Keratinocyte (primary cell): ENCODE data around the gene TPT1. TPM values are rescaled to one million over a fixed set of nuclear protein-coding genes. Genes with fewer than 3 reads are reported as not detected.

Experiments used
- DNase-seq: peaks from one replicate; pipeline ENCODE4 v3.0.0-alpha.2; 2011; ENCODE audit warnings: low read depth, missing footprints, low spot score
- FAIRE-seq: peaks from 2 replicates; lab custom pipeline; 2011; peaks lifted over from hg19 to GRCh38; lab: Jason Lieb, UNC
- H2AFZ ChIP-seq: 2 replicates; pipeline ENCODE4 v1.6.0; 2012; ENCODE audit warnings: low read length, control low read depth, inconsistent platforms; ENCODE audit not compliant: control insufficient read depth
- H3K27ac ChIP-seq: 2 replicates; pipeline ENCODE4 v1.5.1; 2011; ENCODE audit warnings: low read length; ENCODE audit not compliant: control insufficient read depth, insufficient read depth
- H3K27me3 ChIP-seq: 3 replicates; pipeline ENCODE4 v1.6.0; 2011; ENCODE audit warnings: low read length; ENCODE audit not compliant: control insufficient read depth, insufficient read depth; ENCODE audit errors: extremely low read depth
- H3K36me3 ChIP-seq, 2 experiments: 2 replicates in 1 of 2; 3 replicates in 1 of 2; pipeline ENCODE4 v1.5.1; 2011; ENCODE audit warnings: low read length in 2 of 2, mild to moderate bottlenecking in 1 of 2; ENCODE audit not compliant: control insufficient read depth in 2 of 2, insufficient read depth in 2 of 2; ENCODE audit errors: extremely low read depth in 1 of 2
- H3K4me1 ChIP-seq: 3 replicates; pipeline ENCODE4 v1.5.1; 2011; ENCODE audit warnings: low read length; ENCODE audit not compliant: control insufficient read depth, insufficient read depth; ENCODE audit errors: extremely low read depth
- H3K4me2 ChIP-seq: 3 replicates; pipeline ENCODE4 v1.6.0; 2011; ENCODE audit warnings: low read depth, low read length; ENCODE audit not compliant: control insufficient read depth, insufficient read depth; ENCODE audit errors: extremely low read depth
- H3K4me3 ChIP-seq, 3 experiments: fragments of 200-600 bp in 1 of 3; sonication (generic) in 1 of 3; 2 replicates in 2 of 3; 3 replicates in 1 of 3; pipeline ENCODE4 v1.5.1; 2011 to 2016; ENCODE audit warnings: low read length in 3 of 3, mild to moderate bottlenecking in 3 of 3, control low read depth in 2 of 3, inconsistent platforms in 1 of 3, low read depth in 1 of 3, mixed read lengths in 1 of 3, mixed run types in 1 of 3, moderate library complexity in 1 of 3; ENCODE audit not compliant: control insufficient read depth in 2 of 3, insufficient read depth in 2 of 3; ENCODE audit errors: extremely low read depth in 1 of 3
- H3K79me2 ChIP-seq: 2 replicates; pipeline ENCODE4 v1.6.0; 2012; ENCODE audit warnings: low read length; ENCODE audit not compliant: control insufficient read depth, insufficient read depth
- H3K9ac ChIP-seq: 3 replicates; pipeline ENCODE4 v1.6.0; 2011; ENCODE audit warnings: low read length; ENCODE audit not compliant: control insufficient read depth, insufficient read depth; ENCODE audit errors: extremely low read depth
- H3K9me1 ChIP-seq: 3 replicates; pipeline ENCODE4 v1.6.0; 2011; ENCODE audit warnings: low read length; ENCODE audit not compliant: control insufficient read depth, insufficient read depth; ENCODE audit errors: extremely low read depth
- H3K9me3 ChIP-seq: 2 replicates; pipeline ENCODE4 v1.5.1; 2012; ENCODE audit warnings: low read depth, low read length; ENCODE audit not compliant: control insufficient read depth
- H4K20me1 ChIP-seq: 3 replicates; pipeline ENCODE4 v1.6.0; 2011; ENCODE audit warnings: low read length; ENCODE audit not compliant: control insufficient read depth, insufficient read depth; ENCODE audit errors: extremely low read depth
- EZH2 ChIP-seq: IDR thresholded peaks from one replicate; pipeline ENCODE4 v1.6.1; 2012; ENCODE audit warnings: inconsistent platforms, mild to moderate bottlenecking, low read length, moderate library complexity
- dilution Hi-C: fragments of 300-500 bp; cut with MboI; formaldehyde crosslinking; loops from one replicate; pipeline ENCODE4 v1.7.0; 2020; ENCODE audit warnings: low sequenced_read_pairs; ENCODE audit not compliant: extremely low pct_ligation_motif_present
- polyA plus RNA-seq, 5 experiments: library from polyadenylated mRNA; depleted of rRNA in 3 of 5; stranded (reverse) in 3 of 5; stranded (forward) in 1 of 5; unstranded in 1 of 5; fragments of >200 nt; gene quantifications; 1 replicate in 1 of 5; 2 replicates in 3 of 5; 3 replicates in 1 of 5; pipeline versions ENCODE4 v1.2.1 to v1.2.3, GENCODE V29; 2011 to 2012; ENCODE audit warnings: missing spikeins in 2 of 5, low read depth in 1 of 5, low replicate concordance in 1 of 5
- TF ChIP-seq, protein P1 (sequence below), 3 experiments: IDR thresholded peaks in 1 of 3; conservative IDR thresholded peaks in 1 of 3; optimal IDR thresholded peaks in 1 of 3; 2 replicates in 2 of 3; 3 replicates in 1 of 3; pipeline versions ENCODE3 to v1.5.1; 2011; ENCODE audit warnings: low read length in 3 of 3, mild to moderate bottlenecking in 3 of 3, moderate library complexity in 2 of 3, control low read depth in 1 of 3, inconsistent platforms in 1 of 3; ENCODE audit not compliant: insufficient read depth in 2 of 3; ENCODE audit errors: extremely low read depth in 1 of 3

TPT1 gene
- polyA plus RNA-seq, 1 donor (not counting 4 experiments of a cell fraction or from before 2014, with no cell fraction given) = 8,174 TPM

DNA sequence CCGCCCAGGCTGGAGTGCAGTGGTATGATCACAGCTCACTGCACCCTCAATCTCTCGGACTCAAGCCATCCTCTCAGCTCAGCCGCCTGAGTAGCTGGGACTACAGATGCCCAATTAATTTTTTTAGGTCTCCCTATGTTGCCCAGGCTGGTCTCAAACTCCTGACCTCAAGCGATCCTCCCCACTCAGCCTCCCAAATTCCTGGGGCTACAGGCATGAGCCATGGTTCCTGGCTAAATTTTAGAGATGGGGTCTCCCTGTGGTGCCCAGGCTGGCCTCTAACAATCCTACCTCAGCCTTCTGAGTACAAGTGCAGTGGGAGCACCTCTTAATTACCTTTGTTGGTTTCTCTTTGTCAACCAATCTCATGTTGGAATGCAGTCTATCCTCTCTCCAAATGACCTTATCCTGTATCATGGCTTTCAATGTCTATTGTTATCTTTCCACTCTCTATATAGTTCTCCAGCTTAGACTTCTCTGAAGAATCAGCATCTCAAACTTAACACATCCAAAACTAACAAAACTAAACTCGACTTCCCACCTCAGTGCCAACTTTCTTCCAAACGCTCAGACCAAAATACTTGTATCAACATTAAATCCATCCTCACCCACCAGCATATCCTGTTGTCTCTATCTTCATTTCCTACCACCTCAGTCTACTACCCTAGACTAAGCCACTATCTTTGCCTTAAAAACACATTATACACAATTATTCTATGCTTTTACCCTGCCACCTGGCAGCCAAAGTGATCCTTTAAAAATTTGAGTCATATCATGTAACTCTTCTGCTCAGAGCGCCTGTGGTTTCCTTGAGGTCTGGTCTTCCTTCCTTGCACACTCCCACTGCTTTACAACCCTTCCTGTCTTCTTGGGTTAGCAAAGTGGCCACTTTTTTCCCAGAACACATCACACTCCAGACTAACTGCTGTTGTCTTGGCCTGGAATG is 6.7 kb downstream of the TPT1 start:
- H3K27ac ChIP-seq = no peak overlapping the region
- H3K9me3 ChIP-seq = no peaks in the 10 kb centered on the region
- H3K9ac ChIP-seq = no peak overlapping the region
- H2AFZ ChIP-seq = no peak overlapping the region
- no peak for FAIRE-seq
- peaks cover 8% of the 10 kb centered on the region for H3K9me1 ChIP-seq
- no peak overlapping the region for H3K4me3 ChIP-seq
- peaks cover 34% of the 10 kb centered on the region for H3K79me2 ChIP-seq
- no peak for TF ChIP-seq EZH2
- TF ChIP-seq, protein P1, sequence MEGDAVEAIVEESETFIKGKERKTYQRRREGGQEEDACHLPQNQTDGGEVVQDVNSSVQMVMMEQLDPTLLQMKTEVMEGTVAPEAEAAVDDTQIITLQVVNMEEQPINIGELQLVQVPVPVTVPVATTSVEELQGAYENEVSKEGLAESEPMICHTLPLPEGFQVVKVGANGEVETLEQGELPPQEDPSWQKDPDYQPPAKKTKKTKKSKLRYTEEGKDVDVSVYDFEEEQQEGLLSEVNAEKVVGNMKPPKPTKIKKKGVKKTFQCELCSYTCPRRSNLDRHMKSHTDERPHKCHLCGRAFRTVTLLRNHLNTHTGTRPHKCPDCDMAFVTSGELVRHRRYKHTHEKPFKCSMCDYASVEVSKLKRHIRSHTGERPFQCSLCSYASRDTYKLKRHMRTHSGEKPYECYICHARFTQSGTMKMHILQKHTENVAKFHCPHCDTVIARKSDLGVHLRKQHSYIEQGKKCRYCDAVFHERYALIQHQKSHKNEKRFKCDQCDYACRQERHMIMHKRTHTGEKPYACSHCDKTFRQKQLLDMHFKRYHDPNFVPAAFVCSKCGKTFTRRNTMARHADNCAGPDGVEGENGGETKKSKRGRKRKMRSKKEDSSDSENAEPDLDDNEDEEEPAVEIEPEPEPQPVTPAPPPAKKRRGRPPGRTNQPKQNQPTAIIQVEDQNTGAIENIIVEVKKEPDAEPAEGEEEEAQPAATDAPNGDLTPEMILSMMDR (optimal IDR thresholded peaks at IDR 0.05 in 1 of 3, IDR thresholded peaks at IDR 0.05 in 1 of 3, conservative IDR thresholded peaks at IDR 0.05 in 1 of 3; ENCODE audit: extremely low read depth in 1 of 3, insufficient read depth in 2 of 3, low read length in 3 of 3) = no peak
- H3K4me1 ChIP-seq = peaks cover 79% of the 10 kb centered on the region
- H3K36me3 ChIP-seq = peaks cover 28 to 45% of the 10 kb centered on the region in 2 experiments
- H3K4me2 ChIP-seq = no peak overlapping the region
- DNase-seq = no peak
- H4K20me1 ChIP-seq = peaks cover 59% of the 10 kb centered on the region
- dilution Hi-C loops = no loop called here
- H3K27me3 ChIP-seq = no peaks in the 10 kb centered on the region

DNA sequence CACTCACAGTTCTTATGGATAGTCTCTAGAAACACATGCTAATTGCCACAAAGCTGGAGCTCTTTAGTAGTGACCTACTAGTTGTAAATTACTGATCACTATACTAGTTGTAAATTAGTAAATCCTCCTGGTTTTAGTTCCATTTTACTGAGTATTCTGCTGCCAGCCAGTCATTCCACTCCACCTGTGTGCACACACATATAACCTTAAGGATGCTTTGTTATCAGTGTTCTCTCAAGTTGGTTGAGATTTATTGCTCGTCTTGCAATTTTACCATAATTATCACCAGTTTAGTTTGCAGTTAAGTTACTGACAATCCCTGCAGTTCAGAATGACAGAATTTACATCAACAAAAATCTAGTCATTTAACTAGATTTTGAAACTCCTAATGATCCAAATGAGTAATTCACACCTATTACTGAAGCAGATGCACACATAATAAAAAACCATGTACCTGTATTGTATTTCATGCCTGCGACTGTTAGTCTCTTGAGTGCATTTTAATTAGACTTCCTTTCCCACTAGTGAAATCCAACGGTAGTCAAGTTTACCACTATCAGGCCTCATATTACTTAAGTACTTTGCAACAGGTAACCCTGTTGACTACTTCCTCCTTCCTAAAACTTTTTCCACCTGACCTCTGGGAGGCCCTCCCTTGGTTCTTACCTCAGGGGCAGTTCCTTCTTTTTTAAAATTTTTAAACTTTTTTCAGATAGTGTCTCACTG is 7.6 kb downstream of the TPT1 start:
- peaks cover 10% of the 10 kb centered on the region for H3K9me1 ChIP-seq
- H3K36me3 ChIP-seq = peaks cover 21 to 39% of the 10 kb centered on the region in 2 experiments
- H3K9me3 ChIP-seq = no peaks in the 10 kb centered on the region
- H3K27ac ChIP-seq = no peak overlapping the region
- dilution Hi-C loops = no loop called here
- H3K79me2 ChIP-seq = peaks cover 26% of the 10 kb centered on the region
- peaks cover 51% of the 10 kb centered on the region for H4K20me1 ChIP-seq
- FAIRE-seq (no peak), DNase-seq (no peak)
- no peak overlapping the region for H3K4me2 ChIP-seq
- TF ChIP-seq EZH2 = no peak
- TF ChIP-seq, protein P1 (optimal IDR thresholded peaks at IDR 0.05 in 1 of 3, IDR thresholded peaks at IDR 0.05 in 1 of 3, conservative IDR thresholded peaks at IDR 0.05 in 1 of 3; ENCODE audit: extremely low read depth in 1 of 3, insufficient read depth in 2 of 3, low read length in 3 of 3) = no peak
- H3K4me3 ChIP-seq = no peak overlapping the region
- H3K9ac ChIP-seq = no peak overlapping the region
- H3K4me1 ChIP-seq = peaks cover 73% of the 10 kb centered on the region
- H2AFZ ChIP-seq = no peak overlapping the region
- no peaks in the 10 kb centered on the region for H3K27me3 ChIP-seq
